Measurements from ENCODE around the gene TMEM8B. TPM values are rescaled to one million over a fixed set of nuclear protein-coding genes. Genes with fewer than 3 reads are reported as not detected.

The TMEM8B gene
- total and polyA plus RNA-seq, 10 of the 15 experiments (the other 5 are each of a cell fraction or from before 2014, with no cell fraction given), result 0.19 to 7.6 (median 2.5) TPM

GRCh38 chr9:35854091-35854762 is 25.2 kb downstream of the TMEM8B start:
- Histone ChIP-seq H3K36me3 (ENCODE audit: control insufficient read depth in 2 of 2, insufficient read depth in 2 of 2, low read length in 1 of 2) (no peaks in the 10 kb centered on the region), H3K27ac (ENCODE audit: control insufficient read depth, insufficient read depth) (no peak overlapping the region), H3K9ac (ENCODE audit: control insufficient read depth, insufficient read depth, low read length) (no peak overlapping the region), H3K4me1 (ENCODE audit: control insufficient read depth, insufficient read depth, low read length) (no peaks in the 10 kb centered on the region), H3K4me3 (no peak overlapping the region), H4K20me1 (ENCODE audit: control insufficient read depth, insufficient read depth) (no peaks in the 10 kb centered on the region), H3K9me3 (replicated peaks; ENCODE audit: control insufficient read depth, insufficient read depth, low read length) (no peaks in the 10 kb centered on the region), H3K4me2 (ENCODE audit: control insufficient read depth, insufficient read depth) (no peak overlapping the region), H3K27me3 (replicated peaks in 1 of 2; ENCODE audit: control insufficient read depth in 2 of 2, insufficient read depth in 2 of 2, low read length in 1 of 2) (no peaks in the 10 kb centered on the region), H2AFZ (ENCODE audit: control insufficient read depth, low read depth, low read length) (no peak overlapping the region), H3K79me2 (ENCODE audit: control insufficient read depth, insufficient read depth, low read length) (no peaks in the 10 kb centered on the region)
- FAIRE-seq (no peak), ATAC-seq (no peak), DNase-seq (ENCODE audit: low read depth, low spot score) (no peak)
- SMC1A ChIA-PET (ENCODE audit: uncharacterized antibody, unreplicated experiment), result interaction anchor here (1.2 kb wide), 1 partner anchor 28 kb away, joined by 6 read pairs; no protein-coding TSS in a partner anchor
- 54% methylated on average over 7 of the region's 7 CpGs for WGBS (ENCODE audit: insufficient coverage, insufficient replicate concordance, low lambda C conversion rate, missing lambda C conversion rate)
- no peak for TF ChIP-seq MEF2B (IDR thresholded peaks at IDR 0.05; ENCODE audit: partially characterized antibody, poor library complexity, severe bottlenecking)
- TF ChIP-seq EZH2 (IDR thresholded peaks at IDR 0.05; ENCODE audit: borderline replicate concordance, control insufficient read depth, low read depth, low read length), result no peak
- no peak for TF ChIP-seq NR2C2 (IDR thresholded peaks at IDR 0.05; ENCODE audit: borderline replicate concordance, control insufficient read depth, insufficient read length, low read depth)
- TF ChIP-seq YBX1 (IDR thresholded peaks at IDR 0.05), result no peak
- no peak for TF ChIP-seq SMAD5 (IDR thresholded peaks at IDR 0.05; ENCODE audit: low read depth)
- no peak for TF ChIP-seq STAT3 (IDR thresholded peaks at IDR 0.05; ENCODE audit: low read depth, low read length)
- no peak for TF ChIP-seq MEF2A (IDR thresholded peaks at IDR 0.05; ENCODE audit: insufficient read depth, low read depth, low read length)
- no peak for TF ChIP-seq POLR2AphosphoS5 (IDR thresholded peaks at IDR 0.05; ENCODE audit: low read length)
- TF ChIP-seq, protein P1, sequence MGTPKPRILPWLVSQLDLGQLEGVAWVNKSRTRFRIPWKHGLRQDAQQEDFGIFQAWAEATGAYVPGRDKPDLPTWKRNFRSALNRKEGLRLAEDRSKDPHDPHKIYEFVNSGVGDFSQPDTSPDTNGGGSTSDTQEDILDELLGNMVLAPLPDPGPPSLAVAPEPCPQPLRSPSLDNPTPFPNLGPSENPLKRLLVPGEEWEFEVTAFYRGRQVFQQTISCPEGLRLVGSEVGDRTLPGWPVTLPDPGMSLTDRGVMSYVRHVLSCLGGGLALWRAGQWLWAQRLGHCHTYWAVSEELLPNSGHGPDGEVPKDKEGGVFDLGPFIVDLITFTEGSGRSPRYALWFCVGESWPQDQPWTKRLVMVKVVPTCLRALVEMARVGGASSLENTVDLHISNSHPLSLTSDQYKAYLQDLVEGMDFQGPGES (IDR thresholded peaks at IDR 0.05), result no peak
- no peak for TF ChIP-seq RB1 (IDR thresholded peaks at IDR 0.05; ENCODE audit: borderline replicate concordance)
- TF ChIP-seq, protein P2, sequence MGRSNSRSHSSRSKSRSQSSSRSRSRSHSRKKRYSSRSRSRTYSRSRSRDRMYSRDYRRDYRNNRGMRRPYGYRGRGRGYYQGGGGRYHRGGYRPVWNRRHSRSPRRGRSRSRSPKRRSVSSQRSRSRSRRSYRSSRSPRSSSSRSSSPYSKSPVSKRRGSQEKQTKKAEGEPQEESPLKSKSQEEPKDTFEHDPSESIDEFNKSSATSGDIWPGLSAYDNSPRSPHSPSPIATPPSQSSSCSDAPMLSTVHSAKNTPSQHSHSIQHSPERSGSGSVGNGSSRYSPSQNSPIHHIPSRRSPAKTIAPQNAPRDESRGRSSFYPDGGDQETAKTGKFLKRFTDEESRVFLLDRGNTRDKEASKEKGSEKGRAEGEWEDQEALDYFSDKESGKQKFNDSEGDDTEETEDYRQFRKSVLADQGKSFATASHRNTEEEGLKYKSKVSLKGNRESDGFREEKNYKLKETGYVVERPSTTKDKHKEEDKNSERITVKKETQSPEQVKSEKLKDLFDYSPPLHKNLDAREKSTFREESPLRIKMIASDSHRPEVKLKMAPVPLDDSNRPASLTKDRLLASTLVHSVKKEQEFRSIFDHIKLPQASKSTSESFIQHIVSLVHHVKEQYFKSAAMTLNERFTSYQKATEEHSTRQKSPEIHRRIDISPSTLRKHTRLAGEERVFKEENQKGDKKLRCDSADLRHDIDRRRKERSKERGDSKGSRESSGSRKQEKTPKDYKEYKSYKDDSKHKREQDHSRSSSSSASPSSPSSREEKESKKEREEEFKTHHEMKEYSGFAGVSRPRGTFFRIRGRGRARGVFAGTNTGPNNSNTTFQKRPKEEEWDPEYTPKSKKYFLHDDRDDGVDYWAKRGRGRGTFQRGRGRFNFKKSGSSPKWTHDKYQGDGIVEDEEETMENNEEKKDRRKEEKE (IDR thresholded peaks at IDR 0.05), result no peak
- no peak for TF ChIP-seq ZNF217 (IDR thresholded peaks at IDR 0.05)
- no peak for TF ChIP-seq BHLHE40 (IDR thresholded peaks at IDR 0.05; ENCODE audit: borderline replicate concordance in 1 of 2, low read depth in 2 of 2, low read length in 1 of 2)
- TF ChIP-seq ATF3 (IDR thresholded peaks at IDR 0.05; ENCODE audit: borderline replicate concordance, extremely low read depth, low read depth, low read length), result no peak
- TF ChIP-seq, protein P3, sequence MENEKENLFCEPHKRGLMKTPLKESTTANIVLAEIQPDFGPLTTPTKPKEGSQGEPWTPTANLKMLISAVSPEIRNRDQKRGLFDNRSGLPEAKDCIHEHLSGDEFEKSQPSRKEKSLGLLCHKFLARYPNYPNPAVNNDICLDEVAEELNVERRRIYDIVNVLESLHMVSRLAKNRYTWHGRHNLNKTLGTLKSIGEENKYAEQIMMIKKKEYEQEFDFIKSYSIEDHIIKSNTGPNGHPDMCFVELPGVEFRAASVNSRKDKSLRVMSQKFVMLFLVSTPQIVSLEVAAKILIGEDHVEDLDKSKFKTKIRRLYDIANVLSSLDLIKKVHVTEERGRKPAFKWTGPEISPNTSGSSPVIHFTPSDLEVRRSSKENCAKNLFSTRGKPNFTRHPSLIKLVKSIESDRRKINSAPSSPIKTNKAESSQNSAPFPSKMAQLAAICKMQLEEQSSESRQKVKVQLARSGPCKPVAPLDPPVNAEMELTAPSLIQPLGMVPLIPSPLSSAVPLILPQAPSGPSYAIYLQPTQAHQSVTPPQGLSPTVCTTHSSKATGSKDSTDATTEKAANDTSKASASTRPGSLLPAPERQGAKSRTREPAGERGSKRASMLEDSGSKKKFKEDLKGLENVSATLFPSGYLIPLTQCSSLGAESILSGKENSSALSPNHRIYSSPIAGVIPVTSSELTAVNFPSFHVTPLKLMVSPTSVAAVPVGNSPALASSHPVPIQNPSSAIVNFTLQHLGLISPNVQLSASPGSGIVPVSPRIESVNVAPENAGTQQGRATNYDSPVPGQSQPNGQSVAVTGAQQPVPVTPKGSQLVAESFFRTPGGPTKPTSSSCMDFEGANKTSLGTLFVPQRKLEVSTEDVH (IDR thresholded peaks at IDR 0.05; ENCODE audit: low read depth, partially characterized antibody), result no peak
- BruUV-seq (replicated peaks), result no TSS peak
- in situ Hi-C loops (cut with MboI) (no loop called here), intact Hi-C loops (cut with micrococcal nuclease; ENCODE audit: unreplicated experiment) (no loop called here)
- POLR2A ChIA-PET, result no interaction called here
- RAD21 ChIA-PET (ENCODE audit: unreplicated experiment), result no interaction called here
- CTCF ChIA-PET, result interaction anchor here (0.9 kb wide), 1 partner anchor 24 kb away, joined by 5 read pairs; no protein-coding TSS in a partner anchor

Measured in GM12878 (cell line).